HG03565 (cell line): Measurements from ENCODE around the gene MS4A12.
A peak's percentile ranks its signal among the peaks of the same experiment; 100 is the strongest.
"Not testable (repeated sequence)": the region's sequence is repeated elsewhere in the genome, so short reads cannot be mapped to it uniquely, and the experiment has no call there.

Experiments
- ATAC-seq: cut with Tn5 transposase; IDR thresholded peaks from one replicate; pipeline ENCODE4 v1.9.1; 2021; ENCODE audit warnings: mild to moderate bottlenecking, moderate library complexity; ENCODE audit not compliant: unreplicated experiment

MS4A12 gene

GRCh38 chr11:60492488-60493009, at the start of gene MS4A12:
MS4A12 (plus strand) TSS chr11:60492778; CDS start chr11:60497319, 4,541 bp downstream.
- ATAC-seq: no peak

DNA sequence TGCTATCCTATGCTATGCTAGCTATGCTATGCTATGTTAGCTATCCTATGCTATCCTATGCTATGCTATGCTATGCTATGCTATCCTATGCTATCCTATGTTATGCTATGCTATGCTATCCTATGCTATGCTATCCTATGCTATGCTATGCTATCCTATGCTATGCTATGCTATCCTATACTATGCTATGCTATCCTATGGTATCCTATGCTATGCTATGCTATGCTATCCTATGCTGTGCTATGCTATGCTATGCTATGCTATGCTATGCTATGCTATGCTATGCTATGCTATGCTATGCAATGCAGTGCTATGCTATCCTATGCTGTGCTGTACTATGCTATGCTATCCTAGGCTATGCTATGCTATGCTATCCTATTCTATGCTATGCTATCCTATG, 45.5 kb upstream of the MS4A12 start:
- no peak for ATAC-seq

DNA sequence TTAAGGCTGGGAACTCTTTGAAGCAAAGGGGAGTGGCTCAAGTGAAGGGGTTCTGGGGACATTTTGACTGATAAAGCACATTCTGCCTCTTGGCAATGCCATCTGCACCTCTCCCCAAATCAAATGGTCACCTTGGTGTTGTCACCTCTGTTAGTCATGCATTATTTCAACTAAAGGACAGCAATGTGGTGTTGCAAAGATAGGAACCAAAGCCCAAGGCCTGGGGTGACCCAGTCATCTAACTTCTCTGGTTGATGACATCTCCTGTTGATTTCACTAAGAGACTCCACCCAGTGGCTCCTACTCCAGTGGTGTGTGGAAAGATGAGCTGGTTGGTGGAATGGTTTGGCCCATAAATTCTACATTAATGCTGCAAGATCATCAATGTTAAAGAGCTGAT, 44.7 kb upstream of the MS4A12 start:
- no peak for ATAC-seq

DNA sequence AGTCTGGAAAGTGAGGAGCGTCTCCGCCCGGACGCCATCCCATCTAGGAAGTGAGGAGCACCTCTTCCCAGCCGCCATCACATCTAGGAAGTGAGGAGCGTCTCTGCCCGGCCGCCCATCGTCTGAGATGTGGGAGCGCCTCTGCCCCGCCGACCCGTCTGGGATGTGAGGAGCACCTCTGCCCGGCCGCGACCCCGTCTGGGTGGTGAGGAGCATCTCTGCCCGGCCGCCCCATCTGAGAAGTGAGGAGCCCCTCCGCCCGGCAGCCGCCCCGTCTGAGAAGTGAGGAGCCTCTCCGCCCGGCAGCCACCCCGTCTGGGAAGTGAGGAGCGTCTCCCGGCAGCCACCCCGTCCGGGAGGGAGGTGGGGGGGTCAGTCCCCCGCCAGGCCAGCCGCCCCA, 41.4 kb upstream of the MS4A12 start:
- ATAC-seq: not testable (repeated sequence)

DNA sequence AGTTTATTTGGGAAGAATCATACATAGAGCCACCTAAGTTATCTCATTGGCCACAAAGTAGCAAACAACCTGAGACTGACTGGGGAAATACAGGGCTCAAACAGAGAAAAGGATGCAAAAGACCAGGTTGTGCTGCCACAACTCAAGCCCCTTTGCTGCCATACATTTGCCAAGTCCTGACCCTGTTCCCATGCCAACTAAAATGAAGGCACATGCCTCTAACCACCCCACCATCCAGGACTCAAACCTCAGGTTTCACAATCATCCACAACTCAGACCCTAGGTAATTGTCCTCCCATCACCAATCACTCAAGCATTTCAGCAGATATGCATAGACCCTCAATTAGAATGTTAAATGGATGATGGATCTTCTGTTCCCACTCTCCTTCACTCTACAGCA, 38.4 kb upstream of the MS4A12 start:
- ATAC-seq: no peak

GRCh38 chr11:60455531-60456042, 37.0 kb upstream of the MS4A12 start, which contains the start of gene MS4A1:
MS4A1 (plus strand) TSS chr11:60455847; CDS start chr11:60462375, 6,528 bp downstream.
- ATAC-seq: peak; percentile 87

DNA sequence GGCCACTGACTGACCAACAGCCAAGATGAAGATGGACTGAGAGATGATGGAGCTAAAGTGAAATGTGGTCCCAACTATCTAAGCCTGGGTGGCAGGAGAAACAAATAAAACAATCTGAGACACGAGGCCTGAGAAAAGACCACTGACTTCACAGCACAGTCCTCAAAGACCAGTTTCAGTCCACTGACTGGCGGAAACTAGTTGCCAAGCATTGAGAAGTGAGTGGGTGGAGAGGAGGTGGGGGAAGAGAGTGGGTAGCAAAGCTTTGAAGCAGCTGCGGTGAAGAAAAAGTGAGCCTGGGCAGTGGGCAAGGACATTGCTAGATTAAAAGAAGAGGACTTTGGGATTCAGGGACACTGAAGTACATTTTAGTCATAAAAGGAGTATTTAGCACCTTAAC, 35.0 kb upstream of the MS4A12 start:
- ATAC-seq: peak; percentile 30

- ATAC-seq: no peak
Measured at GRCh38 chr11:60459345-60459744, 33.2 kb upstream of the MS4A12 start.

DNA sequence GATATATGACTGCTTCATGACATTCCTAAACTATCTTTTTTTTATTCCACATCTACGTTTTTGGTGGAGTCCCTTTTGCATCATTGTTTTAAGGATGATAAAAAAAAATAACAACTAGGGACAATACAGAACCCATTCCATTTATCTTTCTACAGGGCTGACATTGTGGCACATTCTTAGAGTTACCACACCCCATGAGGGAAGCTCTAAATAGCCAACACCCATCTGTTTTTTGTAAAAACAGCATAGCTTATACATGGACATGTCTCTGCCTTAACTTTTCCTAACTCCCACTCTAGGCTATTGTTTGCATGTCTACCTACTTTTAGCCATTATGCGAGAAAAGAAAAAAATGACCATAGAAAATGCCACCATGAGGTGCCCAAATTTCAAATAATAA, 23.7 kb upstream of the MS4A12 start:
- ATAC-seq: no peak

DNA sequence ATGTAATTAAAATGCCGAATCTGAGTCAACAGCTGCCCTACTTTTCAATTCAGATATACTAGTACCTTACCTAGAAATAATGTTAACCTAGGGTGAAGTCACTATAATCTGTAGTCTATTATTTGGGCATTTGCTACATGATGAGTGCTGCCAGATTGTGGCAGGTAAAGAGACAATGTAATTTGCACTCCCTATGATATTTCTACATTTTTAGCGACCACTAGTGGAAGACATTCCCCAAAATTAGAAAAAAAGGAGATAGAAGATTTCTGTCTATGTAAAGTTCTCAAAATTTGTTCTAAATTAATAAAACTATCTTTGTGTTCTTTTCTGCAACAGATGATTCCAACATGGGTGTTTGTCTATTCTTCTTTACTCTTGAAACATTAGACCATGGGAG, 22.9 kb upstream of the MS4A12 start:
- ATAC-seq: no peak

GRCh38 chr11:60477035-60477445, 15.5 kb upstream of the MS4A12 start:
- no peak for ATAC-seq

DNA sequence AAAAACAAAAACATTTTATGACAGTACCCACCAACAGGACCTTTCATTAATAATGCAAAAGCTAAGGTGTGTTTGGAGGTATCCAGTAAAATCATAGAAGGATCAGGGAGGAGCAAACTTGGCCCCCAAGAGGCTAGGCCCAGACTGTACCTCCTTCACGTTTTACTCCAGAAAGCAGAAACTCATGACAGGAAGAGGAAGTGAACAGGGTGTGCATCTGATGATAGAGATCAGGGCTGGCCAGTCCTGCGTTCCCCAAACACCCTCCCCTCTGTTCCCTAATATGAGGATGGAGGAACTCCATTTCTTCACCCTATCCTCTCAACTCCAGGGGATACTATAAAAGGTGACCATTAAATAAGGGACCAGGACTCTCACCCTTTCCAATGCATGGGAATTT, 10.2 kb upstream of the MS4A12 start:
- ATAC-seq: no peak

DNA sequence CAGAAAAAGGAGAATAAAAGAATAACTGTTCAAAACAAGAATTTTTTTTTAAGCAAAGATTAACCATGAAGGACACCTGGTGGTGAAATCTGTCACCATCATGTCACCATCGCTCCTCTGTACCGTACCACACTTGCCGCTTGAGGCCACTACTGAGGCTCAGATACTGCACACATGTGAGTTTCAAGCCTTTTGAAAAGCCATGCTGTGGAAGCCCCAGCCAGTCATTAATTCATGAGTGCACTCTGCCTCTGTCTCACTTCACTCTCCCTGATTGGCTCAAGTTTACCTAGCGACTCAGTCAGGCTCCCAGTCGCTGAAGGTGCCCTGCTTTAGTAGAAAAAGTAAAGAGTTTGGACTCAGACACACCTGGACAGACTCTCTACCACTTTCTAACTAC, 6.6 kb upstream of the MS4A12 start:
- peak; percentile 97 for ATAC-seq

GRCh38 chr11:60493454-60493853, 876 bp downstream of the MS4A12 start:
- ATAC-seq: no peak

- ATAC-seq: no peak
Measured at GRCh38 chr11:60498399-60498798, 5.8 kb downstream of the MS4A12 start.

DNA sequence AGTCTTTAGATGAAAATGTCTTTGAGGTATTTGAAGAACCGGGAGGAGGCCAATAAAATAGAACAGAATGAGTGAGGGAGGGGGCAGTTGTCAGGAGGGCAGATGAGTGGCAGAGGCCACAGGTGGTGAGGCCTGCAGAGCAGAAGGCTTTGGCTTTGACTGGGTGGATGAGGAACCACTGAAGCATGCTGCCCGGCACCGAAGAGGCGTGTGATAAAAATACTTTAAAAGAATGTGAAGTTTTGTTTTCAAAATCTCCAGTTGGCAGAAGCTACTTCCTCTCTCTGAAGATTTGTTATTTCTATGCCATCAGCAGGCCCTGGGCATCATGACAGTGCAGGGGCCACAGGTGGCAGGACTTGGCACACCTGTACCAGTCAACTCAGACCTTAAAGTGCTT, 6.3 kb downstream of the MS4A12 start:
- no peak for ATAC-seq

- no peak for ATAC-seq
Measured at GRCh38 chr11:60500276-60500910, 7.8 kb downstream of the MS4A12 start.

GRCh38 chr11:60502221-60502775, 9.7 kb downstream of the MS4A12 start:
- ATAC-seq: no peak

GRCh38 chr11:60504219-60504905, 11.8 kb downstream of the MS4A12 start:
- no peak for ATAC-seq

DNA sequence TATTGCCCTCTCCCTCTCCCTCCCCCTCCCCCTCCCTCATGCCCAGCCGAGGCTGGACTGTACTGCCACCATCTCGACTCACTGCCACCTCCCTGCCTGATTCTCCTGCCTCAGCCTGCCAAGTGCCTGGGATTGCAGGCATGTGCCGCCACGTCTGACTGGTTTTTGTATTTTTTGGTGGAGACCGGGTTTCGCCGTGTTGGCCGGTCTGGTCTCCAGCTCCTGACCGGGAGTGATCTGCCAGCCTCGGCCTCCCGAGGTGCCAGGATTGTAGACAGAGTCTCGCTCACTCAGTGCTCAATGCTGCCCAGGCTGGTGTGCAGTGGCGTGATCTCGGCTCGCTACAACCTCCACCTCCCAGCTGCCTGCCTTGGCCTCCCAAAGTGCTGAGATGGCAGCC, 17.0 kb downstream of the MS4A12 start:
- ATAC-seq: not testable (repeated sequence)

DNA sequence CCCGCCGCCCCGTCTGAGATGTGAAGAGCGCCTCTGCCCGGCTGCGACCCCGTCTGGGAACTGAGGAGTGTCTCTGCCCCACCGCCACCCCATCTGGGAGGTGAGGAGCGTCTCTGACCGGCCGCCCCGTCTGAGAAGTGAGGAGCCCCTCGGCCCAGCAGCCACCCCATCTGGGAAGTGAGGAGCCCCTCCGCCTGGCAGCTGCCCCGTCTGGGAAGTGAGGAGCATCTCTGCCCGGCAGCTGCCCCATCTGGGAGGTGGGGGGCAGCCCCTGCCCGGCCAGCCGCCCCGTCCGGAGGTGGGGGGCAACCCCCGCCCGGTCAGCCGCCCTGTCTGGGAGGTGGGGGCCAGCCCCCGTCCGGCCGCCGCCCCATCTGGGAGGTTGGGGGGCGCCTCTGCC, 17.6 kb downstream of the MS4A12 start:
- not testable (repeated sequence) for ATAC-seq

- no peak for ATAC-seq
Measured at GRCh38 chr11:60511393-60511792, 18.8 kb downstream of the MS4A12 start.
